HL-60 (cell line): ENCODE measurements around the gene TCFL5.

Experiments
- DNase-seq, 2 experiments: peaks; one replicate each; pipeline ENCODE4 v3.0.0-alpha.2; 2010 to 2020; ENCODE audit warnings: low read depth in 1 of 2, low spot score in 1 of 2
- H3K27ac ChIP-seq: fragments of 250-450 bp; sonication (Bioruptor Pico); replicated peaks from 2 replicates; pipeline ENCODE4 v1.5.1; 2020; ENCODE audit warnings: mild to moderate bottlenecking, moderate library complexity
- H3K27me3 ChIP-seq: fragments of 250-450 bp; sonication (Bioruptor Pico); 2 replicates; pipeline ENCODE4 v1.5.1; 2021; ENCODE audit warnings: mild to moderate bottlenecking, moderate library complexity; ENCODE audit not compliant: insufficient read depth, poor library complexity, severe bottlenecking
- H3K4me3 ChIP-seq: replicated peaks from 2 replicates; pipeline ENCODE4 v1.5.1; 2011; ENCODE audit warnings: mild to moderate bottlenecking, control low read depth, low read length; ENCODE audit not compliant: insufficient read depth
- CTCF ChIP-seq: IDR thresholded peaks from one replicate; pipeline ENCODE4 v1.5.1; 2011; ENCODE audit warnings: low read length, control low read depth, inconsistent platforms; ENCODE audit not compliant: insufficient read depth
- GABPA ChIP-seq: IDR thresholded peaks from 2 replicates; pipeline ENCODE4 v1.6.1; 2012; ENCODE audit warnings: low read depth
- POLR2AphosphoS5 ChIP-seq: IDR thresholded peaks from 2 replicates; pipeline ENCODE4 v1.6.1; 2012; ENCODE audit warnings: low read depth
- REST ChIP-seq: IDR thresholded peaks from 2 replicates; pipeline ENCODE4 v1.6.1; 2012; ENCODE audit warnings: low read depth; ENCODE audit not compliant: insufficient replicate concordance
- SPI1 ChIP-seq: IDR thresholded peaks from 2 replicates; pipeline ENCODE4 v1.6.1; 2012; ENCODE audit warnings: low read depth, mild to moderate bottlenecking, borderline replicate concordance

TCFL5 gene

GRCh38 chr20:62908971-62909791, 47.6 kb upstream of the TCFL5 start:
- Histone ChIP-seq H3K27ac (no peak overlapping the region), H3K4me3 (no peak overlapping the region), H3K27me3 (no peaks in the 10 kb centered on the region)
- no peak for TF ChIP-seq GABPA
- no peak for DNase-seq

- Histone ChIP-seq H3K4me3 (no peak overlapping the region), H3K27me3 (no peaks in the 10 kb centered on the region), H3K27ac (no peak overlapping the region)
- no peak for DNase-seq
- TF ChIP-seq CTCF (no peak), GABPA (no peak), SPI1 (no peak), REST (no peak), POLR2AphosphoS5 (no peak)
Measured at GRCh38 chr20:62907384-62908317, 46.0 kb upstream of the TCFL5 start.

GRCh38 chr20:62906647-62907375, 45.2 kb upstream of the TCFL5 start:
- DNase-seq, result no peak
- no peaks in the 10 kb centered on the region for H3K27me3 ChIP-seq
- no peak overlapping the region for H3K4me3 ChIP-seq
- H3K27ac ChIP-seq, result no peak overlapping the region
- TF ChIP-seq SPI1 (no peak), REST (no peak), CTCF (no peak), GABPA (no peak), POLR2AphosphoS5 (no peak)

- no peak for DNase-seq
- Histone ChIP-seq H3K27ac (no peak overlapping the region), H3K4me3 (no peak overlapping the region), H3K27me3 (no peaks in the 10 kb centered on the region)
- TF ChIP-seq POLR2AphosphoS5 (no peak), SPI1 (no peak), REST (no peak), CTCF (no peak), GABPA (no peak)
Measured at GRCh38 chr20:62906209-62906608, 44.6 kb upstream of the TCFL5 start.
